Stimulated activated CD4-positive, alpha-beta T cell treated with anti-CD3 and anti-CD28 coated beads, Interleukin-1b, Interleukin-23, amount 100 ng/mL, for 4 hours (primary cell): ENCODE data around the gene DECR2.

Experiments
- DNase-seq, 2 donors: peaks; one replicate each; pipeline ENCODE4 v3.0.0-alpha.2; 2020; ENCODE audit warnings: low read depth in 2 of 2

DECR2 gene

DNA sequence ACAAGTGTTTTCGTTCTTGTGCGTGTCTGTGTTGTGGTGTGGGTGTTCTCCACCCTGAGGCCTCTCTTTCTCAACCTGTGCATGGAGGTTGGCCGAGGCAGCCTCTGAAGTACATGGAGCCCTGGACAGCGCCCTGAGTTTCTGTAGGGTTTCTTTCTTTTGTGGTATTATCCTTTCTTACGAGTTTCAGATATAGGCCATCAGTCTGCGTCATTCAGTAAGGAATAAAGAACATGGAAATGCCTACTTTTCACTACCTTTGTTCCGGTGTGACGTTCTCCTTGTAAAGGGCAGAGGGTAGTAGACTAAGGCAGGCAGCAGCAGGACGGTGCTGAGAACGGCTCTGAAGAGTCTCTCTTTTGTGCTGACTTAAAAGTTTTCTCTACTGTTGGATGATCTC is 42.3 kb downstream of the DECR2 start:
- DNase-seq: no peak

DNA sequence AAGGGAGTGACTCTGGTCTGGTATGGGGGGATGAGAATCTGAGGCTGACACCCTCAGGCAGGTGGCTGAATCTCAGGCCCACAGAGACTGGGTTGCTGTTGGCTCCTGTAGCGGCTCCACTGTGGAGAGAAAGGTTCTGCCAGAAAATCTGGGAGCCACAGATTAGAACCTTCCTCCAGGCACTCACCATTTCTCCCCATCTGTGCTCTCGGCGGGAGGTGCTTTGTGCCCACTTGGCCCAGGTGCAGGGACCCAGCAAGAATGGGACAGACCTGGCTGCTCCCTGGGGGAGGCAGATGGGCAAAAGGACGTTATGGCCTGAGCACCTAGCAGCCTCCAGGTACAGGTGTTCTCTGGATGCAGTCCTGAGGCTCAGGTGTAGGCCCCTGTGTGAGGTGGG is 43.9 kb downstream of the DECR2 start:
- no peak for DNase-seq

DNA sequence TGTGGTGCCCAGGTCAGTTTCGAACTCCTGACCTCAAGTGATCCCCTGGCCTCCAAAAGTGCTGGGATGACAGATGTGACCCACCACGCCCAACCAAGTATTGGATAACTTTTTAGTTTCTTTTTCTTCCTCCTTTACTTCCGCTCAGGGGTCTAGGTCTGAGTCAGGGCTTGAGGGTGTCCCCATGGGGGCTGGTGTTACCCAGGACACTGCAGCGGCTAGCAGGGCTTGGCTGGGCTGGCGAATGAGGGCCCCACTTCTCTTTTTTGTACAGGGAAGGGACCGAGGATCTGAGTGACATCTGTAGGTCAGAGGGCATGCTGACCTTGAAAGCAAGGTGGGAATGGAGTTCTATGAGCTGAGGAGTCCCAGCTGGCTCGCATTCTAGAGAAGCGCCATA is 48.7 kb downstream of the DECR2 start:
- DNase-seq: no peak

DNA sequence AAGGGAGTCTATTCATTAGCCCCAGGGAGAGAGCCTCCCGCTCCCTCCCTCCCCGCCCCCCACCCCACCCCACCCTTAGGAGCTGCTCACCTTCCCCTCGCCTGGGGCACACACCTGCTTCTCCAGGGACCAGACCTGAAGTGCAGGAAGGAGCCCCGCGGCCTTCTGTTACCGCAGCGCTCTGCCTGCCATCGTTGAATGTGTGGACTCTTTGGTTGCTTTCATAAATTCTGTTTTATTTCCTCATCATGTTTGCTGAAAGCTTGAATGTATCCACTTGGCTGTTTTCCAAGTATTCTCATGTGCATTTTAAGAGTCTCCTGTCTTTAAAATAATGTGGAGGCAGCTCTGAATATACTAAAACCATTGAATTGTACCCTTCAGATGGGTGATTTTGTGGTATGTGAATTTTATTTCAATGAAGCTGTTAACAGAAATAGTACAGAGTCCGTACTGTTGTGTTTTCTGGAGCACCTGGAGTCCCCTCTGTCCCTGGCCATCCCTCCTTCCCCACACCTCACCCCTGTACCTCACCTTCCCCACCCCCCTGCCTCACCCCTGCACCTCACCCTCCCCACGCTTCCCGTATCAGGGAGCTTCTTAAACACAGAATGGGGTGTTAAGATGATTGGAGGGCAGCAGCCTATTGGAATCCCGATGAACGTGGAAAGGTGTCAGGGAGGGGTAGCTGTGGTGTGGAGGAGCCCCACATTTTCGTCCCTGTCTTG is 49.3 kb downstream of the DECR2 start:
- DNase-seq: no peak

DNA sequence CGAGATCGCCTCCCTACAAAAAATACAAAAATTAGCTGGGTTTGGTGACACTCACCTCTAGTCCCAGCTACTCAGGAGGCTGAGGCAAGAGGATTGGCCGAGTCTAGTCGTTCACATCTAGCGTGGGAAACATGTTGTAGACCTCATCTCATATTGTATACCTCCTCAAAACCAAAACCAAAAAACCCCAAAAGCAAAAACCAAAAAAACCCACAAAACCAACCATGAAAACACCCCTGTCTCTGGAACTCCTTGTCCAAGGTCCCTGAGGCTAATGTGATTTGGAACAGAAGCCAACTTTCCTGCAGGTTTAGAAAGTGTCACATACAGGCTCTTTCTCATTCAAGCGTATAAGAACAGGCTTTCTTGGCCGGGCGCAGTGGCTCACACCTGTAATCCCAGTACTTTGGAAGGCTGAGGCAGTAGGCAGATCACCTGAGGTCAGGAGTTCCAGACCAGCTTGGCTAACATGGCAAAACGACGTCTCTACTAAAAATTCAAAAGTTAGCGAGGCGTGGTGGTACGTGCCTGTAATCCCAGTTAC is 52.8 kb downstream of the DECR2 start:
- DNase-seq: no peak

DNA sequence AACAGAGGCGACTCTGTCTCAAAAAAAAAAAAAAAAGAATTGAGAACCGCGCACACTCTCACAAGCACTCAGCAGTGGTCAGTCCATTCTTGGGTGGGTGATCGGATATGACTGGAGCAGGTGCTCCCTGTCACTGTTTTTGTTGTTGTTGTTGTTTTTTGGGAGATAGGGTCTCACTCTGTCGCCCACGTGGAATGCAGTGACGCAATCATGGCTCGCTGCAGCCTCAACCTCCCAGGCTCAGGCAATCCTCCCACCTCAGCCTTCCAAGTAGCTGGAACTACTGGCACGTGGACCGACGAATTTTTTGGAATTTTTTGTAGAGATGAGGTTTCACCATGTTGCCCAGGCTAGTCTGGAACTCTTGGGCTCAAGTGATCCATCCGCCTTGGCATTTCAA is 53.8 kb downstream of the DECR2 start:
- no peak for DNase-seq

DNA sequence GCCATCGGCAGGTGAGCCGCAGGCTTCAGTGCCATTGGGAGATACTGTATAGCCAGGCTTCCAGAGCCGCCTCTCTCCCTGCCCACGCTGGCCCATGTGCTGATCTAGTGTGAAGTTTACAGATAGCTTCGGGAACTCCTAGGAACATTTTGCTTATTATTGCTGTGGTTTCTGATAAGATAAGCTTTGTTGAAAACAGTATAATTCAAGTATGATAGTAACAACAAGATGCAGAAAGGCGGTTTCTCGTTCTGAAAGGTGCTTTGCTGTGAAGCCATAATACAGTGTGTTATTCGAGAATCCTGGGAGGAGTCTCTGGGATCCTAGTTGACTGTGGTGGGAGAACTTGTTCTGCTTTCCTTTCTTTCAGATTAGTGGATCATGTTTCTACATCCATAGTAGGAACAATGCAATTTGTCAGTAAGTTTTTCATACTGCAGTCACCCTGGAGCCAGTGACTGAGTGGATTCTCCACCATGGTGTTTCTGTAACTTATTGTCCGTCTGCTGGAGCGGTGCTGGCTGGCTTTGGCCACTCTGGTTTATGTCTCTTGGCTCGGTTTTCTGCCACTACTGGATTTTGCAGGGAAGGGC is 55.3 kb downstream of the DECR2 start:
- DNase-seq: no peak

DNA sequence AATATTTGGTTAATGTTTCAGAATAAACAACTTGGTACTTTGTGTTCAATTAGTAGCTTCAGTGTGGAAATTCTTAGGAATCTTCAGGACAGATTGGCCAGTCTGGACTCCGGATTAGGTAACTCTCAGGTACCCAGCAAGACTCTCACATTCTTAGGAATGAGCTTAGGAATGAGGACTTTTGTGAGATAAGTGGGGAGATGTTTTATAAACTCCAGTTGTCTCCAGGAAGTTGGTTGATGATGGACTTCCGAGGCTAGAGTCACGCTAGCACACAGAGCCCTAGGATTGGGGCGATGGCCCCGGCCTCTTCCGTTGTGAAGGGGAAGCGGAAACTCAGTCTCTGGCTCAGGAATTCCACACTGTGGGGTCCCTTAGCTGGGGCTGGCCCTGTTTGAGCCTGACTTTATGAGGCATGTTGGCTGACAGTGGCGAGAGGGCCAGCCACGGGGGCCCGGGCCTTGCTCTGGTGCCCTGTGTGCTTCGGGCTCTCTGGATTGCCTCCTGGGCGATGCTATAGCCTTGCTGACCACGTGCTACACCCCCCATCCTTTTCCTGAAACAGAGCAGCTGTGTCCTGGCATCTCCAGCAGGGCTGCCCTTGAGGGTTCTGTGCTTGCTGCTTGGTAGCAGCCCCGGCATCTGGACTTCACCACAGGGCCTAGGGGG is 56.2 kb downstream of the DECR2 start:
- DNase-seq: no peak

DNA sequence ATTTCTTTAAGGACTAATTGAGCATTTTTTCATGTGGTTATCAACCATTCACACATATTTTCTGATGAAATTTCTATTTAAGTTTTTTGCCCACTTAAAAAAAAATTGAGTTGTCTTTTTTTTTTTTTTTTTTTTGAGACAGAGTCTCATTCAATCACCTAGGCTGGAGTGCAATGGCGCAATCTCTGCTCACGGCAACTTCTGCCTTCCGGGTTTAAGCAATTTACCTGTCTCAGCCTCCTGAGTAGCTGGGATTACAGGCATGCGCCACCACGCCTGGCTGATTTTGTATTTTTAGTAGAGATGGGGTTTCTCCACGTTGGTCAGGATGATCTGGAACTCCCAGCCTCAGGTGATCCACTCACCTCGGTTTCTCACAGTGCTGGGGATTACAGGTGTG is 58.1 kb downstream of the DECR2 start:
- no peak for DNase-seq

DNA sequence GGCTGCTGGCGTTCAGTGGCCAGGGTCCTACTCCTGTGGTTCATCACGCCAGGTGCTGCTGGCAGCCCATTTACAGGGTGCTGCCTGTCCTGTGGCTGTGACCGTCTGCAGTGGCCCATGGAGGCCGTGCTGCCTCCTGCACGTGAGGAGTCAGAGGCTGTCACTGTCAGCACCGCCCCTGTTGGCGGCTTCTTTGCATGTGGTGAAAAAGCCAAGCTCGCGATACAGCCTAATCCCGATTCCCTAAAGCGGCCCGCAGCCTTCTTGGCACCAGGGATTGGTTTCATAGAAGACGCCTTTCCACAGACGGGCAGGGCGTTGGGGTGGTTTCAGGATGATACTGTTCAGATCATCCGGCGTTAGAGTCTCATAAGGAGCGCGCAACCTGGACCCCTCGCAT is 59.1 kb downstream of the DECR2 start:
- no peak for DNase-seq
